Measurements from ENCODE around the gene RABGAP1L.

The RABGAP1L gene

DNA sequence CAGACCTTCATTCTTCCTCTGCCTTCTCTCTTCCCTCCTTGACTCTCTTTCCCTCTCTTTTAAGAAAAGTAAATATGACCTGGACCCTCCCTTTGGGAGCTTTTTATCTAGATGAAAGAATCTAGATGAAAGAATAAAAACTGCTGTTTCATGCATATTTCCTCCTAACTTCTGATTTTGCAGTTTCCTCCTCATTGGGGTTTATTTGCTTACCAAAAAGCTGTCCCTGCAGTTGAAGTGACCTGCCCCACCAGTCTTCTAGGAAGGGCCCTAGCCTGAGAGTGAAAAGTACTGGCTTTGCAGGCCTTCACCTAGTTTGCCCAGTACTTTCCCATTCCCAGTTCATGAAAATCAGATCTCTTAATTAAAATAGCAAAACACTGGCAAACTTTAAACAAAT is 812.1 kb downstream of the RABGAP1L start:
- Histone ChIP-seq H3K9ac (ENCODE audit: low read depth, low read length, poor library complexity) (no peak overlapping the region), H2BK120ac (ENCODE audit: low read depth, low read length) (no peak overlapping the region), H3K27me3 (ENCODE audit: control insufficient read depth in 3 of 3, insufficient read depth in 3 of 3, low read depth in 1 of 3, low read length in 3 of 3) (no peaks in the 10 kb centered on the region), H3K4me2 (ENCODE audit: insufficient read depth, low read length, poor library complexity, severe bottlenecking) (no peak overlapping the region), H3K4me1 (ENCODE audit: control insufficient read depth in 2 of 2, insufficient read depth in 1 of 2, low read depth in 1 of 2, low read length in 2 of 2) (peaks cover 0 to 2% of the 10 kb centered on the region in 2 donors), H3K9me3 (replicated peaks in 1 of 2; ENCODE audit: control insufficient read depth in 2 of 2, insufficient read depth in 1 of 2, low read depth in 1 of 2, low read length in 2 of 2) (no peaks in the 10 kb centered on the region), H3K18ac (ENCODE audit: low read length) (no peak overlapping the region), H3K4ac (ENCODE audit: low read length) (no peak overlapping the region), H3K36me3 (replicated peaks in 1 of 2; ENCODE audit: control insufficient read depth in 2 of 2, insufficient read depth in 2 of 2, low read length in 2 of 2) (no peaks in the 10 kb centered on the region), H3K14ac (ENCODE audit: low read length) (no peak overlapping the region), H2AFZ (ENCODE audit: low read length) (no peak overlapping the region), H3K4me3 (ENCODE audit: low read length in 2 of 2) (no peak overlapping the region), H2AK5ac (ENCODE audit: low read depth, low read length) (no peak overlapping the region), H4K91ac (ENCODE audit: low read depth, low read length, poor library complexity) (no peak overlapping the region), H3K27ac (replicated peaks; ENCODE audit: low read length) (no peak overlapping the region), H2BK12ac (ENCODE audit: low read length) (no peak overlapping the region), H2BK15ac (ENCODE audit: low read length) (no peak overlapping the region), H3K23ac (ENCODE audit: low read depth, low read length, poor library complexity) (no peak overlapping the region), H2BK5ac (ENCODE audit: low read length) (no peak overlapping the region), H4K8ac (ENCODE audit: low read depth, low read length) (no peak overlapping the region), H3K79me1 (ENCODE audit: low read depth, low read length) (no peaks in the 10 kb centered on the region)
- no peak for DNase-seq (ENCODE audit: low spot score)

DNA sequence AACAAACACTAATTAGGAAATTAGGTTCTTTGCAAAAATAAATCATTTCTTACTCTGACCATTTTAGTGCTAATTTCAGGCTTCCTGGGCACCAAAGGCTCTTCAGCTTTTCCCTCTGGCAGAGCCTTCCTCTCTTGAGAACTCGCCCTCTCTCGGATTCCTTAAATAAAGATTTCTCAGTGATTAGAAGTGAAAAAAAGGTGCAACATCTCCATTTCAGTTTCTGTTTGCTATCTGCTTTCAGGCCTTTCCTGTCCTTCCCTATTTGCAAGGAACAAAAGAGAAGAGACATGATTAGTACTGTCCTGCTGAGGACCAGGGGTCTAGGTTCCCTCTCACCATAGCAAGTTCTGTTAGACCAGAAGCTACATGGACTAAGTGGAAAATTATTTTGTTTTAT is 812.6 kb downstream of the RABGAP1L start:
- H3K4me1 ChIP-seq (ENCODE audit: control insufficient read depth in 2 of 2, insufficient read depth in 1 of 2, low read depth in 1 of 2, low read length in 2 of 2) = peaks cover 0 to 2% of the 10 kb centered on the region in 2 donors
- H3K36me3 ChIP-seq (replicated peaks in 1 of 2; ENCODE audit: control insufficient read depth in 2 of 2, insufficient read depth in 2 of 2, low read length in 2 of 2) = no peaks in the 10 kb centered on the region
- no peak overlapping the region for H4K91ac ChIP-seq (ENCODE audit: low read depth, low read length, poor library complexity)
- no peak overlapping the region for H3K23ac ChIP-seq (ENCODE audit: low read depth, low read length, poor library complexity)
- no peak overlapping the region for H4K8ac ChIP-seq (ENCODE audit: low read depth, low read length)
- no peak overlapping the region for H2AFZ ChIP-seq (ENCODE audit: low read length)
- H3K79me1 ChIP-seq (ENCODE audit: low read depth, low read length) = no peaks in the 10 kb centered on the region
- H3K18ac ChIP-seq (ENCODE audit: low read length) = no peak overlapping the region
- no peak overlapping the region for H3K14ac ChIP-seq (ENCODE audit: low read length)
- no peak overlapping the region for H3K4ac ChIP-seq (ENCODE audit: low read length)
- H3K9me3 ChIP-seq (replicated peaks in 1 of 2; ENCODE audit: control insufficient read depth in 2 of 2, insufficient read depth in 1 of 2, low read depth in 1 of 2, low read length in 2 of 2) = no peaks in the 10 kb centered on the region
- H2BK120ac ChIP-seq (ENCODE audit: low read depth, low read length) = no peak overlapping the region
- no peak for DNase-seq (ENCODE audit: low spot score)
- no CpG with 5 or more reads among the region's 2 CpGs for WGBS, 2 donors (ENCODE audit: extremely low coverage in 2 of 2, insufficient read length in 2 of 2, insufficient replicate concordance in 1 of 2)
- no peak overlapping the region for H3K27ac ChIP-seq (replicated peaks; ENCODE audit: low read length)
- no peak overlapping the region for H2BK12ac ChIP-seq (ENCODE audit: low read length)
- no peak overlapping the region for H3K4me2 ChIP-seq (ENCODE audit: insufficient read depth, low read length, poor library complexity, severe bottlenecking)
- no peak overlapping the region for H3K4me3 ChIP-seq (ENCODE audit: low read length in 2 of 2)
- H2AK5ac ChIP-seq (ENCODE audit: low read depth, low read length) = no peak overlapping the region
- H2BK5ac ChIP-seq (ENCODE audit: low read length) = no peak overlapping the region
- no peak overlapping the region for H2BK15ac ChIP-seq (ENCODE audit: low read length)
- no peaks in the 10 kb centered on the region for H3K27me3 ChIP-seq (ENCODE audit: control insufficient read depth in 3 of 3, insufficient read depth in 3 of 3, low read depth in 1 of 3, low read length in 3 of 3)
- H3K9ac ChIP-seq (ENCODE audit: low read depth, low read length, poor library complexity) = no peak overlapping the region

DNA sequence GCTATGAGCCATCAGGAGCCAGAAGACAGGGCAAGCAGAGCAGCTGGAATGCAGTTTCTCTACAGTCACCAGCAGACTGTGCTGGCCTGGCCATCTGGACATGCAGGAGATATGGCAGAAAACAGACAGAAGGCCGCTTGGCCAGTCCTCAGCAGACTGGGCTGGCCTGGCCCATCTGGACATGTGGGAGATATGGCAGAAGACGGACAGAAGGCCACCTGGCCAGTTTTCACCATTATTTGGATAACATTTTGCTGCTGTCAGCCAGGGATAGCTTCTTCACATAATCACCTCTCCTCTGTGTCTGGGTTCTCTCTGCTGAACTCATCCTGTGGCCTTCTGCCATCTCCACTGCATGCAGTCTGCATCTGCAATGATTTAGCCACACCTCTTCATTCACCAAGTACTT is 815.4 kb downstream of the RABGAP1L start:
- Histone ChIP-seq H2BK15ac (ENCODE audit: low read length) (no peak overlapping the region), H3K79me1 (ENCODE audit: low read depth, low read length) (no peaks in the 10 kb centered on the region), H2BK120ac (ENCODE audit: low read depth, low read length) (no peak overlapping the region), H4K91ac (ENCODE audit: low read depth, low read length, poor library complexity) (no peak overlapping the region), H3K4ac (ENCODE audit: low read length) (no peak overlapping the region), H2BK12ac (ENCODE audit: low read length) (no peak overlapping the region), H3K9me3 (replicated peaks in 1 of 2; ENCODE audit: control insufficient read depth in 2 of 2, insufficient read depth in 1 of 2, low read depth in 1 of 2, low read length in 2 of 2) (no peaks in the 10 kb centered on the region), H3K4me2 (ENCODE audit: insufficient read depth, low read length, poor library complexity, severe bottlenecking) (no peak overlapping the region), H3K4me1 (ENCODE audit: control insufficient read depth in 2 of 2, insufficient read depth in 1 of 2, low read depth in 1 of 2, low read length in 2 of 2) (peaks cover 0 to 4% of the 10 kb centered on the region in 2 donors), H3K36me3 (replicated peaks in 1 of 2; ENCODE audit: control insufficient read depth in 2 of 2, insufficient read depth in 2 of 2, low read length in 2 of 2) (no peaks in the 10 kb centered on the region), H3K4me3 (ENCODE audit: low read length in 2 of 2) (no peak overlapping the region), H3K27me3 (ENCODE audit: control insufficient read depth in 3 of 3, insufficient read depth in 3 of 3, low read depth in 1 of 3, low read length in 3 of 3) (no peaks in the 10 kb centered on the region), H2AFZ (ENCODE audit: low read length) (no peak overlapping the region), H3K18ac (ENCODE audit: low read length) (no peak overlapping the region), H2BK5ac (ENCODE audit: low read length) (no peak overlapping the region), H4K8ac (ENCODE audit: low read depth, low read length) (no peak overlapping the region), H3K9ac (ENCODE audit: low read depth, low read length, poor library complexity) (no peak overlapping the region), H2AK5ac (ENCODE audit: low read depth, low read length) (no peak overlapping the region), H3K23ac (ENCODE audit: low read depth, low read length, poor library complexity) (no peak overlapping the region), H3K27ac (replicated peaks; ENCODE audit: low read length) (no peak overlapping the region), H3K14ac (ENCODE audit: low read length) (peak overlapping the region; percentile 39)
- WGBS, 2 donors (ENCODE audit: extremely low coverage in 2 of 2, insufficient read length in 2 of 2, insufficient replicate concordance in 1 of 2) = no CpG with 5 or more reads among the region's 2 CpGs
- DNase-seq (ENCODE audit: low spot score) = no peak

DNA sequence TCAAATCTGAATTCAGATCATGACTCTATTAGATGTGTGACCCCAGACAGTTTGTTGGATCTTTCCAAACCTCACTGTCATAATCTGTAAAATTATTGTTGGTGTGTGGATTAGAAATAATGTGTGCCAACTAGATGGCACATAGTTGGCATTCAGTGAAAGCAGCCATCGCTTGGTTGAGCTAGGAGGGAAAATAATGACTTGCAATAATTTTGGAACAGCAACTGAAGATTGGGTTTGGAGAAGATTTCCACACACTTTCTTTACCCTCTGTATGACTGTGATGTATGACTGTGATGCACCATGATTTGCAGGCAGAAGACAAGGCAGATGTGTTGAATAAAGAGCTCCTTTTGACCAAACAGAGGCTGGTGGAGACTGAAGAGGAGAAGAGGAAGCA is 816.4 kb downstream of the RABGAP1L start:
- Histone ChIP-seq H3K18ac (ENCODE audit: low read length) (no peak overlapping the region), H3K4ac (ENCODE audit: low read length) (no peak overlapping the region), H3K27ac (replicated peaks; ENCODE audit: low read length) (no peak overlapping the region), H3K4me2 (ENCODE audit: insufficient read depth, low read length, poor library complexity, severe bottlenecking) (no peak overlapping the region), H2AK5ac (ENCODE audit: low read depth, low read length) (no peak overlapping the region), H4K8ac (ENCODE audit: low read depth, low read length) (no peak overlapping the region), H3K9ac (ENCODE audit: low read depth, low read length, poor library complexity) (no peak overlapping the region), H2AFZ (ENCODE audit: low read length) (no peak overlapping the region), H2BK12ac (ENCODE audit: low read length) (no peak overlapping the region), H3K14ac (ENCODE audit: low read length) (no peak overlapping the region), H4K91ac (ENCODE audit: low read depth, low read length, poor library complexity) (no peak overlapping the region), H3K23ac (ENCODE audit: low read depth, low read length, poor library complexity) (no peak overlapping the region), H2BK5ac (ENCODE audit: low read length) (no peak overlapping the region), H3K79me1 (ENCODE audit: low read depth, low read length) (no peaks in the 10 kb centered on the region), H3K9me3 (replicated peaks in 1 of 2; ENCODE audit: control insufficient read depth in 2 of 2, insufficient read depth in 1 of 2, low read depth in 1 of 2, low read length in 2 of 2) (no peaks in the 10 kb centered on the region), H3K4me3 (ENCODE audit: low read length in 2 of 2) (no peak overlapping the region), H2BK120ac (ENCODE audit: low read depth, low read length) (no peak overlapping the region), H3K36me3 (replicated peaks in 1 of 2; ENCODE audit: control insufficient read depth in 2 of 2, insufficient read depth in 2 of 2, low read length in 2 of 2) (no peaks in the 10 kb centered on the region), H3K4me1 (ENCODE audit: control insufficient read depth in 2 of 2, insufficient read depth in 1 of 2, low read depth in 1 of 2, low read length in 2 of 2) (peaks cover 0 to 4% of the 10 kb centered on the region in 2 donors), H3K27me3 (ENCODE audit: control insufficient read depth in 3 of 3, insufficient read depth in 3 of 3, low read depth in 1 of 3, low read length in 3 of 3) (no peaks in the 10 kb centered on the region), H2BK15ac (ENCODE audit: low read length) (no peak overlapping the region)
- no CpG with 5 or more reads among the region's 1 CpG for WGBS, 2 donors (ENCODE audit: extremely low coverage in 2 of 2, insufficient read length in 2 of 2, insufficient replicate concordance in 1 of 2)
- DNase-seq (ENCODE audit: low spot score) = no peak

All from neuronal stem cell (in vitro differentiated cells).